HEK293 (cell line): ENCODE measurements around the gene ARHGAP26.

Source experiments
- CTCF ChIA-PET: fragments of 350-600 bp; formaldehyde crosslinking; extraction: SDS; loops from one replicate; lab custom pipeline; 2021; ENCODE audit warnings: antibody characterized with exemption; lab: Yijun Ruan, JAX
- POLR2A ChIA-PET: fragments of 300-600 bp; formaldehyde crosslinking; extraction: SDS; loops from one replicate; lab custom pipeline; 2020; ENCODE audit warnings: antibody characterized with exemption, inconsistent platforms; lab: Yijun Ruan, JAX
- H3K27ac ChIP-seq: fragments of 200-500 bp; sonication (Bioruptor generic); 2 replicates; pipeline ENCODE4 v1.5.1; 2014; ENCODE audit warnings: low read depth, low read length, control low read depth, inconsistent platforms; ENCODE audit errors: extremely low read depth
- H3K36me3 ChIP-seq, 2 experiments: fragments of 200-500 bp in 1 of 2; sonication (Bioruptor generic) in 1 of 2; 1 replicate in 1 of 2; 2 replicates in 1 of 2; pipeline ENCODE4 v1.5.1; 2014 to 2017; ENCODE audit warnings: inconsistent platforms in 2 of 2, low read length in 2 of 2; ENCODE audit not compliant: control insufficient read depth in 2 of 2, insufficient read depth in 1 of 2
- H3K4me1 ChIP-seq: fragments of 200-500 bp; sonication (Bioruptor generic); 2 replicates; pipeline ENCODE4 v1.5.1; 2014; ENCODE audit warnings: mild to moderate bottlenecking, low read length, inconsistent platforms; ENCODE audit not compliant: control insufficient read depth, insufficient read depth
- H3K4me3 ChIP-seq: 2 replicates; pipeline ENCODE4 v1.5.1; 2011; ENCODE audit warnings: low read depth, mild to moderate bottlenecking, control low read depth, low read length, moderate library complexity
- H3K9me3 ChIP-seq: fragments of 200-500 bp; sonication (Bioruptor generic); 2 replicates; pipeline ENCODE4 v1.5.1; 2014; ENCODE audit warnings: low read depth, low read length, inconsistent platforms; ENCODE audit not compliant: control insufficient read depth, insufficient read depth
- EGR2 ChIP-seq: fragments of 450-650 bp; formaldehyde crosslinking; IDR thresholded peaks from 2 replicates; pipeline ENCODE4 v1.5.1; 2016; ENCODE audit warnings: low read depth, missing biosample characterization, missing genetic modification characterization
- FEZF1 ChIP-seq: fragments of 450-650 bp; formaldehyde crosslinking; IDR thresholded peaks from 2 replicates; pipeline ENCODE4 v1.5.1; 2016; ENCODE audit warnings: missing biosample characterization, missing genetic modification characterization
- KLF17 ChIP-seq: fragments of 450-650 bp; formaldehyde crosslinking; IDR thresholded peaks from 2 replicates; pipeline ENCODE4 v1.5.1; 2016; ENCODE audit warnings: missing biosample characterization, missing genetic modification characterization
- MZF1 ChIP-seq: fragments of 450-650 bp; formaldehyde crosslinking; IDR thresholded peaks from 2 replicates; pipeline ENCODE4 v1.5.1; 2017; ENCODE audit warnings: missing biosample characterization, missing genetic modification characterization, borderline replicate concordance
- YY1 ChIP-seq: fragments of 450-650 bp; formaldehyde crosslinking; IDR thresholded peaks from 2 replicates; pipeline ENCODE4 v1.5.1; 2018; ENCODE audit warnings: missing biosample characterization, missing genetic modification characterization
- ZBTB1 ChIP-seq: fragments of 450-650 bp; formaldehyde crosslinking; IDR thresholded peaks from 2 replicates; pipeline ENCODE4 v1.5.1; 2016; ENCODE audit warnings: missing biosample characterization, missing genetic modification characterization
- ZBTB17 ChIP-seq: fragments of 450-650 bp; formaldehyde crosslinking; IDR thresholded peaks from 2 replicates; pipeline ENCODE4 v1.5.1; 2016; ENCODE audit warnings: missing biosample characterization, missing genetic modification characterization
- ZBTB6 ChIP-seq: fragments of 450-650 bp; formaldehyde crosslinking; IDR thresholded peaks from 2 replicates; pipeline ENCODE4 v1.5.1; 2017; ENCODE audit warnings: missing biosample characterization, missing genetic modification characterization
- ZEB2 ChIP-seq: fragments of 450-650 bp; formaldehyde crosslinking; IDR thresholded peaks from 2 replicates; pipeline ENCODE4 v1.5.1; 2016; ENCODE audit warnings: missing biosample characterization, missing genetic modification characterization
- ZNF221 ChIP-seq: fragments of 450-650 bp; formaldehyde crosslinking; IDR thresholded peaks from 2 replicates; pipeline ENCODE4 v1.5.1; 2017; ENCODE audit warnings: missing biosample characterization, missing genetic modification characterization, borderline replicate concordance
- ZNF239 ChIP-seq: fragments of 450-650 bp; formaldehyde crosslinking; IDR thresholded peaks from 2 replicates; pipeline ENCODE4 v1.5.1; 2016; ENCODE audit warnings: missing biosample characterization, missing genetic modification characterization
- ZNF248 ChIP-seq: fragments of 450-650 bp; formaldehyde crosslinking; IDR thresholded peaks from 2 replicates; pipeline ENCODE4 v1.5.1; 2017; ENCODE audit warnings: missing biosample characterization, missing genetic modification characterization
- ZNF335 ChIP-seq: fragments of 450-650 bp; formaldehyde crosslinking; conservative IDR thresholded peaks from 2 replicates; pipeline ENCODE4 v1.5.1; 2016; ENCODE audit warnings: missing biosample characterization, missing genetic modification characterization
- ZNF341 ChIP-seq: fragments of 450-650 bp; formaldehyde crosslinking; IDR thresholded peaks from 2 replicates; pipeline ENCODE4; 2016; ENCODE audit warnings: low read depth, missing biosample characterization, missing genetic modification characterization
- ZNF391 ChIP-seq: fragments of 450-650 bp; formaldehyde crosslinking; IDR thresholded peaks from 2 replicates; pipeline ENCODE4 v1.5.1; 2016; ENCODE audit warnings: low read depth, missing biosample characterization, missing genetic modification characterization, borderline replicate concordance
- ZNF426 ChIP-seq: fragments of 450-650 bp; formaldehyde crosslinking; IDR thresholded peaks from 2 replicates; pipeline ENCODE4 v1.5.1; 2017; ENCODE audit warnings: missing biosample characterization, missing genetic modification characterization, mild to moderate bottlenecking, inconsistent platforms, moderate library complexity
- ZNF433 ChIP-seq: fragments of 450-650 bp; formaldehyde crosslinking; IDR thresholded peaks from 2 replicates; pipeline ENCODE4 v1.5.1; 2016; ENCODE audit warnings: missing biosample characterization, missing genetic modification characterization, low read depth
- ZNF558 ChIP-seq: fragments of 450-650 bp; formaldehyde crosslinking; IDR thresholded peaks from 2 replicates; pipeline ENCODE4 v1.5.1; 2016; ENCODE audit warnings: missing biosample characterization, missing genetic modification characterization
- ZNF791 ChIP-seq: fragments of 450-650 bp; formaldehyde crosslinking; IDR thresholded peaks from 2 replicates; pipeline ENCODE4 v1.5.1; 2016; ENCODE audit warnings: missing biosample characterization, missing genetic modification characterization
- ZSCAN23 ChIP-seq: fragments of 450-650 bp; formaldehyde crosslinking; IDR thresholded peaks from 2 replicates; pipeline ENCODE4 v1.5.1; 2016; ENCODE audit warnings: missing biosample characterization, missing genetic modification characterization
- TF ChIP-seq, protein P1 (sequence below): fragments of 450-650 bp; formaldehyde crosslinking; IDR thresholded peaks from 2 replicates; pipeline ENCODE4 v1.5.1; 2016; ENCODE audit warnings: missing biosample characterization, missing genetic modification characterization, low read depth
- TF ChIP-seq, protein P2 (sequence below): fragments of 450-650 bp; IDR thresholded peaks from 2 replicates; pipeline ENCODE4 v1.5.1; 2018; ENCODE audit warnings: missing biosample characterization, missing genetic modification characterization

ARHGAP26 gene

DNA sequence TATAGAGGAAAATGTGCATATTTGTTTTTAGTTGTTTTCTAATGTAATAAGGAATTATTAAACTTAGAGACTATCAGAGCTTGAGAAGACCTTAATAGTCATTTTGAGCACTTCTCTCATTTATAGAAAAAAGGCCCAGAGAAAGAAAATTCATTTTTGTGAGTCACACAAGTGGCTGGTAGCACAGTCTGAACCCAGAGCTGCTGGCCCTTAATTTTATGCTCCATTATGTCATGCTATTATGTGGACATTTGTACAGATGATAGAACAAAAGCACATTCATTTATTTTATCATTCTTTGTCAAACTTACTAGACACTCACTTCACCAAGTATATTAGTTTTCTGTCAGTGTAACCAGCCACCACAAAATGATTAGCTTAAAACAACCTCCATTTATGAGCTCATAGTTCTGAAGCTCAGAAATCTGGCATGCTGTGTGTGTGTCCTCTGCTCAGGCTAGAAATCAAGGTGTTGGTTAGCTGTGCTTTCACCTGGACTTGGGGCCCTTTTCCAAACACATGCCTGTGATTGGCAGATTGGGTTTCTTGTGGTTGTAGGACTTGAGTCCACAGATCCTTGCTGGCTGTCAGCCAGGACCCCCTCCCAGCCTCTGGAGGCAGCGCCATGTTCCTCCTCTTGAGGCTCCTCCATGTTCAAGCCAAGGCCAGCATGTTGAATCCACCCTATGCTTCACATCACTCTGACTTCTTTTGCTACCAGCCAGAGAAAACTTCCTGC lies 188.9 kb downstream of the ARHGAP26 start:
- no peak overlapping the region for H3K27ac ChIP-seq
- no peak for TF ChIP-seq ZSCAN23
- TF ChIP-seq ZEB2 (tag by site-specific recombination): no peak
- TF ChIP-seq ZNF558 (tag by site-specific recombination): peak; percentile 95
- H3K4me3 ChIP-seq: no peak overlapping the region
- no peaks in the 10 kb centered on the region for H3K36me3 ChIP-seq
- CTCF ChIA-PET: interaction anchor here (0.7 to 1.1 kb wide), 4 partner anchors 17 to 863 kb away, joined by 3 to 5 read pairs (median 4); no protein-coding TSS in a partner anchor
- no peaks in the 10 kb centered on the region for H3K4me1 ChIP-seq
- H3K9me3 ChIP-seq: no peaks in the 10 kb centered on the region
- POLR2A ChIA-PET: interaction anchor here (0.7 kb wide), 1 partner anchor 1009 kb away, joined by 6 read pairs; no protein-coding TSS in a partner anchor

DNA sequence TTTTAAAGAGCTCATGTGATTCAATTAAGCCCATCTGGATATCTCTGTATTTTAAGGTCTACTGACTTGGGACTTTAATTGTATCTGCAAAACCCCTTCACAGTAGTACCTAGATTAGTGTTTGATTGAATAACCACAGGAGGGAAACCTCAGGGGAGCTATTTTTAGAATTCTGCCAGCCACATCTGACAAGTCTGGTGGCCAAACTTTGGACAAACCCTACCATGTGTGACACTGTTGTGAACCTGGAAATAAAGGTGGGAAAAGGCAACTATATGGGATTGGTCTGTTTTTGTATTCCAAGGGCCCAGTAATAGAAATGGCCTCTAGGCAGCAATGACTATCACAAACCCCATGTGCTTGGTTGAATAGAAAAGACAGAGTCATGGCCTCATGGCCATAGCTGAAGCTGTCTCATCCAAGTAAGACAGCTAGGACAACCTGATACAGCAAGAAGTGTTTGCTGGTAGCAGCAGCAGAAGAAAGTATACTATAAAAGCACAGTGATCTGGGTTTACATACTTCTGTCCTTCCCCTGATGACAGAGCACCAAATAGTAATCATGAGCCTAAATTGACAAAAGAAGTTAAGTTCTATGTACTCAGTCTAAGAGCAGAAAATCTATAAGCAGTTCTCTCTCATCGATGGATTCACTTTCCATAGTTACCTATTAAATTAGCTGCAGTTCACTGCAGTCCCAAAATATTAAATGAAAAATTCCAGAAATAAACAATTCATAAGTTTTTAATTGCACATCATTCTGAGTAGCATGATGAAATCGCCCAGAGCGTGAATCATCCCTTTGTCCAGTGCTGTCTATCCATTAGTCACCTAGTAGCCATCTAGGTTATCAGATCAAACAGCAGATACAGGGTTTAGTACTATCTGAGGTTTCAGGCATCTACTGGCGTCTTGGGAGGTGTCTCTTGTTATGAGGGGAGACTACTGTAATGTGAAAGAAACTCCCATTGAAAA lies 189.8 kb downstream of the ARHGAP26 start:
- Histone ChIP-seq H3K4me1 (no peaks in the 10 kb centered on the region), H3K9me3 (no peaks in the 10 kb centered on the region), H3K4me3 (no peak overlapping the region), H3K36me3 (no peaks in the 10 kb centered on the region)
- ChIA-PET CTCF (interaction anchor here (0.6 to 1.3 kb wide), 6 partner anchors 40 to 898 kb away, joined by 3 to 5 read pairs (median 4); no protein-coding TSS in a partner anchor), POLR2A (no interaction called here)
- TF ChIP-seq MZF1 (tag by site-specific recombination): peak; percentile 66; the same call in 1 of the 2 replicates
- TF ChIP-seq, protein P1, sequence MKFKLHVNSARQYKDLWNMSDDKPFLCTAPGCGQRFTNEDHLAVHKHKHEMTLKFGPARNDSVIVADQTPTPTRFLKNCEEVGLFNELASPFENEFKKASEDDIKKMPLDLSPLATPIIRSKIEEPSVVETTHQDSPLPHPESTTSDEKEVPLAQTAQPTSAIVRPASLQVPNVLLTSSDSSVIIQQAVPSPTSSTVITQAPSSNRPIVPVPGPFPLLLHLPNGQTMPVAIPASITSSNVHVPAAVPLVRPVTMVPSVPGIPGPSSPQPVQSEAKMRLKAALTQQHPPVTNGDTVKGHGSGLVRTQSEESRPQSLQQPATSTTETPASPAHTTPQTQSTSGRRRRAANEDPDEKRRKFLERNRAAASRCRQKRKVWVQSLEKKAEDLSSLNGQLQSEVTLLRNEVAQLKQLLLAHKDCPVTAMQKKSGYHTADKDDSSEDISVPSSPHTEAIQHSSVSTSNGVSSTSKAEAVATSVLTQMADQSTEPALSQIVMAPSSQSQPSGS (tag by site-specific recombination): no peak
- TF ChIP-seq, all 188 proteins: peak for 1
- no peak overlapping the region for H3K27ac ChIP-seq

DNA sequence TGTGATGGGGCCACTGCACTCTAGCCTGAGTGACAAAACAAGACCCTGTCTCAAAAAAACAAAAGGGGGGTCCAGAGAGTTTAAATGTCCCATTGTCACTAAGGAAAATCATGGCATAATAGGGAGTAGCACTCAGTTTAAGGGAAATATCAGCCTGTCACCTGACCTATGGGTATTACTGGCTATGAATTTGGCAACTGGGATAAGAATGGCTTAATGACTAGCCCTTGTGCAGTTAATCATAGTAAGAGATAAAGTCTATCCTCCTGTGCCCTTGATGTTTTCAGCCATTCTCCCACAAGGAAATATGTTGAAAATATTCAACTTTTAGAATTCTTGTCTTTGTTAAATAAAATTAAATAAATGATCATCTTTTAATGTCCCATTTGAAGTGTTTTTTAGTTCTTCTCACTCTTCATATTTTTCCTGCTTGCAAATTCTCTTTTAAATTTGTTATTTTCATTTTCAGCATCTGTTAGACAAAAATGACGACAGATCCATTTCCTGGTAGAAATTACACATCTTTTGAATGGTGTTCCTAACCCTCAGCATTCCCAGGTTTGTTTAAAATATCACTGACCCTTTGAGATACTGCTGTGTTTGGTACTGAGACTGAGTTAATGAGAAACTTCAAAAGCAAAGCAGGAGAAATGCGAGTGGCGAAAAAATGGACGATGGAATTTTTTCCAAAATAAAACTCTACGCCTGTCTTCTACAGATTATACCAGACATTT lies 191.4 kb downstream of the ARHGAP26 start:
- POLR2A ChIA-PET: no interaction called here
- no peak for TF ChIP-seq ZBTB6
- TF ChIP-seq ZNF221 (tag by site-specific recombination): no peak
- no peak for TF ChIP-seq ZNF426 (tag by site-specific recombination)
- TF ChIP-seq, protein P2, sequence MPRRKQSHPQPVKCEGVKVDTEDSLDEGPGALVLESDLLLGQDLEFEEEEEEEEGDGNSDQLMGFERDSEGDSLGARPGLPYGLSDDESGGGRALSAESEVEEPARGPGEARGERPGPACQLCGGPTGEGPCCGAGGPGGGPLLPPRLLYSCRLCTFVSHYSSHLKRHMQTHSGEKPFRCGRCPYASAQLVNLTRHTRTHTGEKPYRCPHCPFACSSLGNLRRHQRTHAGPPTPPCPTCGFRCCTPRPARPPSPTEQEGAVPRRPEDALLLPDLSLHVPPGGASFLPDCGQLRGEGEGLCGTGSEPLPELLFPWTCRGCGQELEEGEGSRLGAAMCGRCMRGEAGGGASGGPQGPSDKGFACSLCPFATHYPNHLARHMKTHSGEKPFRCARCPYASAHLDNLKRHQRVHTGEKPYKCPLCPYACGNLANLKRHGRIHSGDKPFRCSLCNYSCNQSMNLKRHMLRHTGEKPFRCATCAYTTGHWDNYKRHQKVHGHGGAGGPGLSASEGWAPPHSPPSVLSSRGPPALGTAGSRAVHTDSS (tag by site-specific recombination): no peak
- no peak for TF ChIP-seq ZBTB17 (tag by site-specific recombination)
- no peak for TF ChIP-seq KLF17 (tag by site-specific recombination)
- TF ChIP-seq YY1 (tag by site-specific recombination): no peak
- no peak for TF ChIP-seq ZNF791
- no peak for TF ChIP-seq ZNF335 (tag by site-specific recombination)
- TF ChIP-seq ZBTB1 (tag by site-specific recombination): no peak
- no peak for TF ChIP-seq EGR2
- no peak for TF ChIP-seq FEZF1 (tag by site-specific recombination)
- TF ChIP-seq ZNF239: no peak
- no peak for TF ChIP-seq ZNF391 (tag by site-specific recombination)
- TF ChIP-seq ZNF341 (tag by site-specific recombination): no peak
- TF ChIP-seq ZNF433 (tag by site-specific recombination): no peak
- no peak for TF ChIP-seq ZNF248 (tag by site-specific recombination)
- H3K27ac ChIP-seq: no peak overlapping the region
- CTCF ChIA-PET: no interaction called here
- no peaks in the 10 kb centered on the region for H3K9me3 ChIP-seq
- H3K4me1 ChIP-seq: no peaks in the 10 kb centered on the region
- H3K36me3 ChIP-seq: no peaks in the 10 kb centered on the region
- H3K4me3 ChIP-seq: no peak overlapping the region
